IMR-90 (cell line): ENCODE measurements around the gene BAZ2B. TPM values are rescaled to one million over a fixed set of nuclear protein-coding genes. Genes with fewer than 3 reads are reported as not detected.

ENCODE experiments used
- ATAC-seq: fragments of 200-7000 bp; cut with Tn5 transposase; 2 replicates; pipeline ENCODE4 v1.9.1; 2020; ENCODE audit warnings: low read depth, mild to moderate bottlenecking, moderate library complexity
- BruUV-seq: library from RNA; stranded (reverse); fragments of 400-500 nt; replicated peaks from 2 replicates; lab custom pipeline; 2021; lab: Mats Ljungman, UMichigan
- CTCF ChIA-PET: fragments of 300-600 bp; formaldehyde crosslinking; extraction: SDS; loops from one replicate; lab custom pipeline; 2021; ENCODE audit warnings: antibody characterized with exemption; lab: Yijun Ruan, JAX
- POLR2A ChIA-PET: fragments of 300-600 bp; sonication (Branson Sonifier 250); formaldehyde crosslinking; loops from one replicate; lab custom pipeline; 2022; ENCODE audit warnings: antibody characterized with exemption; ENCODE audit not compliant: unreplicated experiment; lab: Charles Lee
- DNase-seq: peaks from one replicate; pipeline ENCODE4 v3.0.0; 2013
- H2AFZ ChIP-seq: replicated peaks from 2 replicates; pipeline ENCODE3; 2013; ENCODE audit warnings: low read length, mild to moderate bottlenecking; ENCODE audit not compliant: poor library complexity
- H2AK5ac ChIP-seq: 2 replicates; pipeline ENCODE4 v1.6.1; 2013; ENCODE audit warnings: low read depth, low read length, inconsistent platforms
- H2AK9ac ChIP-seq: replicated peaks from 2 replicates; pipeline ENCODE3; 2013; ENCODE audit warnings: mild to moderate bottlenecking, low read depth, low read length, moderate library complexity; ENCODE audit not compliant: poor library complexity
- H2BK120ac ChIP-seq: 2 replicates; pipeline ENCODE4 v1.6.1; 2013; ENCODE audit warnings: low read depth, low read length, inconsistent platforms
- H2BK15ac ChIP-seq: 3 replicates; pipeline ENCODE4 v1.6.1; 2013; ENCODE audit warnings: low read depth, low read length, inconsistent platforms
- H2BK20ac ChIP-seq: 2 replicates; pipeline ENCODE4 v1.6.1; 2013; ENCODE audit warnings: low read depth, mild to moderate bottlenecking, inconsistent platforms, low read length, moderate library complexity
- H2BK5ac ChIP-seq: 2 replicates; pipeline ENCODE4 v1.6.1; 2013; ENCODE audit warnings: mild to moderate bottlenecking, low read depth, low read length, inconsistent platforms; ENCODE audit not compliant: poor library complexity, severe bottlenecking
- H3K14ac ChIP-seq: replicated peaks from 2 replicates; pipeline ENCODE4 v1.6.1; 2013; ENCODE audit warnings: low read depth, low read length, inconsistent platforms
- H3K18ac ChIP-seq: 2 replicates; pipeline ENCODE4 v1.6.1; 2013; ENCODE audit warnings: low read depth, low read length, control low read depth
- H3K23ac ChIP-seq: 2 replicates; pipeline ENCODE4 v1.6.1; 2013; ENCODE audit warnings: low read depth, low read length, inconsistent platforms
- H3K27ac ChIP-seq: 2 replicates; pipeline ENCODE4 v1.5.1; 2013; ENCODE audit warnings: mild to moderate bottlenecking, control low read depth, low read length; ENCODE audit not compliant: insufficient read depth
- H3K27me3 ChIP-seq: 2 replicates; pipeline ENCODE4 v1.6.1; 2013; ENCODE audit warnings: low read length; ENCODE audit not compliant: control insufficient read depth, insufficient read depth
- H3K36me3 ChIP-seq: 2 replicates; pipeline ENCODE4 v1.6.1; 2013; ENCODE audit warnings: low read length, mixed read lengths; ENCODE audit not compliant: control insufficient read depth, insufficient read depth
- H3K4ac ChIP-seq: 2 replicates; pipeline ENCODE4 v1.6.1; 2013; ENCODE audit warnings: low read depth, low read length, inconsistent platforms
- H3K4me1 ChIP-seq: 2 replicates; pipeline ENCODE4 v1.6.1; 2013; ENCODE audit warnings: low read length, mixed read lengths; ENCODE audit not compliant: control insufficient read depth, insufficient read depth
- H3K4me2 ChIP-seq: 2 replicates; pipeline ENCODE4 v1.6.1; 2013; ENCODE audit warnings: low read depth, mild to moderate bottlenecking, control low read depth, low read length, moderate library complexity
- H3K4me3 ChIP-seq: 2 replicates; pipeline ENCODE4 v1.5.1; 2013; ENCODE audit warnings: low read depth, mild to moderate bottlenecking, control low read depth, low read length, moderate library complexity; ENCODE audit not compliant: insufficient read depth
- H3K56ac ChIP-seq: 2 replicates; pipeline ENCODE4 v1.6.1; 2013; ENCODE audit warnings: low read length, inconsistent platforms; ENCODE audit not compliant: insufficient read depth; ENCODE audit errors: extremely low read depth
- H3K79me1 ChIP-seq, 2 experiments: 2 replicates each; pipeline ENCODE4 v1.6.1; 2013; ENCODE audit warnings: low read length in 2 of 2, inconsistent platforms in 1 of 2, low read depth in 1 of 2
- H3K9ac ChIP-seq: 2 replicates; pipeline ENCODE4 v1.6.1; 2013; ENCODE audit warnings: low read depth, low read length, control low read depth
- H3K9me1 ChIP-seq: 2 replicates; pipeline ENCODE4 v1.6.1; 2013; ENCODE audit warnings: low read length, inconsistent platforms; ENCODE audit not compliant: insufficient read depth
- H3K9me3 ChIP-seq: 2 replicates; pipeline ENCODE4 v1.6.1; 2013; ENCODE audit warnings: low read length; ENCODE audit not compliant: control insufficient read depth, insufficient read depth
- H4K20me1 ChIP-seq: 2 replicates; pipeline ENCODE4 v1.6.1; 2013; ENCODE audit warnings: low read length, inconsistent platforms; ENCODE audit not compliant: insufficient read depth
- H4K5ac ChIP-seq: 2 replicates; pipeline ENCODE4 v1.6.1; 2013; ENCODE audit warnings: mild to moderate bottlenecking, low read depth, low read length, control low read depth
- H4K8ac ChIP-seq, 2 experiments: 2 replicates each; pipeline ENCODE4 v1.6.1; 2013; ENCODE audit warnings: low read depth in 2 of 2, low read length in 2 of 2, control low read depth in 1 of 2, inconsistent platforms in 1 of 2
- H4K91ac ChIP-seq: 2 replicates; pipeline ENCODE4 v1.6.1; 2013; ENCODE audit warnings: low read depth, low read length, inconsistent platforms; ENCODE audit not compliant: insufficient read depth
- BHLHE40 ChIP-seq: fragments of 150-350 bp; IDR thresholded peaks from 2 replicates; pipeline ENCODE4 v1.6.1; 2016; ENCODE audit warnings: mild to moderate bottlenecking, low read depth, low read length
- CEBPB ChIP-seq: IDR thresholded peaks from 2 replicates; pipeline ENCODE4 v1.6.1; 2012; ENCODE audit warnings: low read depth, low read length, improper control_type of control experiment
- CHD1 ChIP-seq: IDR thresholded peaks from 2 replicates; pipeline ENCODE4 v1.6.1; 2012; ENCODE audit warnings: low read depth, low read length, improper control_type of control experiment
- CTCF ChIP-seq: conservative IDR thresholded peaks from 2 replicates; pipeline ENCODE4 v1.5.1; 2012; ENCODE audit warnings: mild to moderate bottlenecking, low read depth, low read length, improper control_type of control experiment
- ELK1 ChIP-seq: fragments of 150-350 bp; IDR thresholded peaks from 2 replicates; pipeline ENCODE4 v1.6.1; 2016; ENCODE audit warnings: low read depth, mild to moderate bottlenecking, low read length, moderate library complexity, borderline replicate concordance
- FOS ChIP-seq: fragments of 150-350 bp; IDR thresholded peaks from 2 replicates; pipeline ENCODE4 v1.6.1; 2016; ENCODE audit warnings: low read depth, low read length
- MAFK ChIP-seq: IDR thresholded peaks from 2 replicates; pipeline ENCODE4 v1.6.1; 2012; ENCODE audit warnings: low read depth, low read length, improper control_type of control experiment
- MAZ ChIP-seq: IDR thresholded peaks from 2 replicates; pipeline ENCODE4 v1.6.1; 2012; ENCODE audit warnings: low read depth, mild to moderate bottlenecking, low read length, improper control_type of control experiment, moderate library complexity, borderline replicate concordance
- MXI1 ChIP-seq: IDR thresholded peaks from 2 replicates; pipeline ENCODE4 v1.6.1; 2012; ENCODE audit warnings: low read depth, mild to moderate bottlenecking, low read length, moderate library complexity, borderline replicate concordance
- NFE2L2 ChIP-seq: fragments of 150-350 bp; IDR thresholded peaks from 2 replicates; pipeline ENCODE4 v1.6.1; 2016; ENCODE audit warnings: low read depth, mild to moderate bottlenecking, low read length
- POLR2A ChIP-seq: IDR thresholded peaks from 2 replicates; pipeline ENCODE4 v1.6.1; 2012; ENCODE audit warnings: mild to moderate bottlenecking, low read depth, low read length
- RAD21 ChIP-seq: IDR thresholded peaks from 2 replicates; pipeline ENCODE4 v1.6.1; 2012; ENCODE audit warnings: low read length, improper control_type of control experiment
- RCOR1 ChIP-seq: IDR thresholded peaks from 2 replicates; pipeline ENCODE4 v1.6.1; 2012; ENCODE audit warnings: mild to moderate bottlenecking, low read length, improper control_type of control experiment; ENCODE audit not compliant: insufficient replicate concordance
- RFX5 ChIP-seq: IDR thresholded peaks from 2 replicates; pipeline ENCODE4 v1.8.0; 2012; ENCODE audit warnings: low read depth, mild to moderate bottlenecking, low read length, moderate library complexity
- SMC3 ChIP-seq: fragments of 150-350 bp; IDR thresholded peaks from 2 replicates; pipeline ENCODE4 v1.6.1; 2016; ENCODE audit warnings: low read depth, mild to moderate bottlenecking, antibody characterized with exemption, low read length, moderate library complexity
- WGBS, 2 experiments: methylation state at CpG; one replicate each; pipeline versions ENCODE4 v1.1.5 to v1.1.7; 2013; ENCODE audit warnings: missing lambda C conversion rate in 2 of 2; ENCODE audit not compliant: insufficient read length in 1 of 2; ENCODE audit errors: extremely low coverage in 2 of 2; 5-methylcytosine and 5-hydroxymethylcytosine counted together
- dilution Hi-C: fragments of 300-500 bp; cut with HindIII; formaldehyde crosslinking; loops from one replicate; pipeline ENCODE4 v1.14.3; 2018; ENCODE audit warnings: low sequenced_read_pairs; ENCODE audit not compliant: unreplicated experiment
- in situ Hi-C: fragments of 300-500 bp; cut with MboI; formaldehyde crosslinking; loops from 3 replicates; pipeline ENCODE4 v1.14.3; 2019; ENCODE audit warnings: low sequenced_read_pairs, inconsistent platforms, mixed read lengths
- intact Hi-C: fragments of 100-400 bp; cut with micrococcal nuclease; formaldehyde crosslinking; loops from 2 replicates; pipeline ENCODE4 v1.10.0; 2022
- polyA plus RNA-seq, 3 experiments: library from polyadenylated mRNA; depleted of rRNA; stranded (reverse); fragments of >200 nt; gene quantifications; 2 replicates each; pipeline ENCODE4 v1.2.3, GENCODE V29; 2012; ENCODE audit warnings: low replicate concordance in 1 of 3
- total RNA-seq: library from RNA; depleted of rRNA; stranded (reverse); fragments of >200 nt; gene quantifications from 2 replicates; pipeline ENCODE4 v1.2.3, GENCODE V29; 2012
- TF ChIP-seq, protein P1 (sequence below): fragments of 150-350 bp; IDR thresholded peaks from 2 replicates; pipeline ENCODE4 v1.6.1; 2017; ENCODE audit warnings: mild to moderate bottlenecking, antibody characterized with exemption, low read length, low read depth

Gene BAZ2B
- total and polyA plus RNA-seq, 2 of the 4 experiments (the other 2 are of a cell fraction): 8.9 to 42.1 TPM

DNA sequence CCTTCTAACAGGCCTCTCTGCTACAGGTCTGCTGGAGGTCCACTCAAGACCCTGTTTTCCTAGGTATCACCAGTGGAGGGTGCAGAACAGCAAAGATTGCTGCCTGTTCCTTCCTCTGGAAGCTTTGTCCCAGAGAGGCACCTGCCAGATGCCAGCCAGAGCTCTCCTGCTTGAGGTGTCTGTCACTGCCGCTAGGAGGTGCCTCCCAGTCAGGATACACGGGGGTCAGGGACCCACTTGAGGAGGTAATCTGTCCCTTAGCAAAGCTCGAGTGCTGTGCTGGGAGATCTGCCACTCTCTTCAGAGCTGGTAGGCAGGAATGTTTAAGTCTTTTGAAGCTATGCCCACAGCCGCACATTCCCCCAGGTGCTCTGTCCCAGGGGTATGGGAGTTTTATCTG is 140.6 kb downstream of the BAZ2B start:
- no CpG with 5 or more reads among the region's 4 CpGs for WGBS, 2 experiments
- ChIA-PET CTCF (interaction anchor here (0.6 kb wide), 1 partner anchor 10 kb away, joined by 3 read pairs; no protein-coding TSS in a partner anchor), POLR2A (no interaction called here)
- intact Hi-C loops: no loop called here
- H3K14ac ChIP-seq: no peak overlapping the region
- H2BK20ac ChIP-seq: no peak overlapping the region
- DNase-seq (no peak), ATAC-seq (no peak)
- H3K23ac ChIP-seq: no peak overlapping the region
- no peaks in the 10 kb centered on the region for H3K9me1 ChIP-seq
- no peak overlapping the region for H3K4ac ChIP-seq
- no peak overlapping the region for H2BK120ac ChIP-seq
- no peaks in the 10 kb centered on the region for H3K79me1 ChIP-seq
- BruUV-seq: no TSS peak
- dilution Hi-C loops: no loop called here
- H4K91ac ChIP-seq: no peak overlapping the region
- H2AFZ ChIP-seq: no peak overlapping the region
- no peak overlapping the region for H3K9ac ChIP-seq
- no peaks in the 10 kb centered on the region for H3K4me1 ChIP-seq
- H2BK15ac ChIP-seq: no peak overlapping the region
- H2BK5ac ChIP-seq: no peak overlapping the region
- H2AK5ac ChIP-seq: no peak overlapping the region
- no peak overlapping the region for H3K27ac ChIP-seq
- no peak overlapping the region for H4K5ac ChIP-seq
- TF ChIP-seq MAZ: no peak
- no peak for TF ChIP-seq CEBPB
- no peak for TF ChIP-seq BHLHE40
- no peak for TF ChIP-seq CHD1
- TF ChIP-seq RFX5: no peak
- TF ChIP-seq RAD21: no peak
- TF ChIP-seq ELK1: no peak
- no peak for TF ChIP-seq MAFK
- no peak for TF ChIP-seq NFE2L2
- TF ChIP-seq RCOR1: no peak
- no peak for TF ChIP-seq FOS
- TF ChIP-seq, protein P1, sequence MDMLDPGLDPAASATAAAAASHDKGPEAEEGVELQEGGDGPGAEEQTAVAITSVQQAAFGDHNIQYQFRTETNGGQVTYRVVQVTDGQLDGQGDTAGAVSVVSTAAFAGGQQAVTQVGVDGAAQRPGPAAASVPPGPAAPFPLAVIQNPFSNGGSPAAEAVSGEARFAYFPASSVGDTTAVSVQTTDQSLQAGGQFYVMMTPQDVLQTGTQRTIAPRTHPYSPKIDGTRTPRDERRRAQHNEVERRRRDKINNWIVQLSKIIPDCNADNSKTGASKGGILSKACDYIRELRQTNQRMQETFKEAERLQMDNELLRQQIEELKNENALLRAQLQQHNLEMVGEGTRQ: no peak
- TF ChIP-seq SMC3: no peak
- TF ChIP-seq MXI1: no peak
- no peak for TF ChIP-seq POLR2A
- no peak for TF ChIP-seq CTCF
- H4K8ac ChIP-seq: no peak overlapping the region
- in situ Hi-C loops: no loop called here
- no peaks in the 10 kb centered on the region for H3K9me3 ChIP-seq
- no peaks in the 10 kb centered on the region for H3K27me3 ChIP-seq
- H4K20me1 ChIP-seq: no peaks in the 10 kb centered on the region
- no peak overlapping the region for H3K56ac ChIP-seq
- H3K36me3 ChIP-seq: peaks cover 8% of the 10 kb centered on the region
- H3K4me3 ChIP-seq: no peak overlapping the region
- no peak overlapping the region for H2AK9ac ChIP-seq
- no peak overlapping the region for H3K4me2 ChIP-seq
- no peak overlapping the region for H3K18ac ChIP-seq
